T-helper 2 cell treated with Interferon-gamma antibody and Interleukin-4, amounts not matched to agents 5 μg/mL and 100 μg/mL, for 36 hours (primary cell): ENCODE results near the gene MYO1D.

Experiments used
- DNase-seq: peaks from one replicate; pipeline ENCODE4 v3.0.0; 2021; ENCODE audit warnings: low spot score
- H3K27ac Mint-ChIP-seq: one replicate; pipeline ENCODE4 v1.8.0; 2021; ENCODE audit warnings: mild to moderate bottlenecking, mixed read lengths
- H3K27me3 Mint-ChIP-seq: one replicate; pipeline ENCODE4 v1.8.0; 2021; ENCODE audit warnings: low read depth, mixed read lengths
- H3K36me3 Mint-ChIP-seq: one replicate; pipeline ENCODE4 v1.8.0; 2021; ENCODE audit warnings: low read depth, mixed read lengths
- H3K4me1 Mint-ChIP-seq: one replicate; pipeline ENCODE4 v1.8.0; 2021; ENCODE audit warnings: low read depth, mixed read lengths
- H3K4me3 Mint-ChIP-seq: one replicate; pipeline ENCODE4 v1.8.0; 2022; ENCODE audit warnings: mild to moderate bottlenecking, moderate library complexity, mixed read lengths
- H3K9me3 Mint-ChIP-seq: one replicate; pipeline ENCODE4 v1.8.0; 2021; ENCODE audit warnings: mixed read lengths

Gene MYO1D

GRCh38 chr17:32497431-32498205, 379.3 kb downstream of the MYO1D start:
- H3K4me1 Mint-ChIP-seq = peaks cover 13% of the 10 kb centered on the region
- no peak for DNase-seq
- H3K9me3 Mint-ChIP-seq = no peaks in the 10 kb centered on the region
- no peak overlapping the region for H3K4me3 Mint-ChIP-seq
- H3K27ac Mint-ChIP-seq = no peak overlapping the region
- no peaks in the 10 kb centered on the region for H3K27me3 Mint-ChIP-seq
- peaks cover 2% of the 10 kb centered on the region for H3K36me3 Mint-ChIP-seq

- H3K4me1 Mint-ChIP-seq = peaks cover 17% of the 10 kb centered on the region
- no peak for DNase-seq
- H3K9me3 Mint-ChIP-seq = no peaks in the 10 kb centered on the region
- no peaks in the 10 kb centered on the region for H3K36me3 Mint-ChIP-seq
- H3K27ac Mint-ChIP-seq = no peak overlapping the region
- H3K4me3 Mint-ChIP-seq = no peak overlapping the region
- H3K27me3 Mint-ChIP-seq = no peaks in the 10 kb centered on the region
Measured at GRCh38 chr17:32496395-32497073, 380.4 kb downstream of the MYO1D start.

GRCh38 chr17:32495359-32496231, 381.3 kb downstream of the MYO1D start:
- H3K27me3 Mint-ChIP-seq = no peaks in the 10 kb centered on the region
- H3K27ac Mint-ChIP-seq = no peak overlapping the region
- H3K4me1 Mint-ChIP-seq = peaks cover 21% of the 10 kb centered on the region
- H3K4me3 Mint-ChIP-seq = no peak overlapping the region
- H3K9me3 Mint-ChIP-seq = no peaks in the 10 kb centered on the region
- no peaks in the 10 kb centered on the region for H3K36me3 Mint-ChIP-seq
- DNase-seq = no peak

- Mint-ChIP-seq H3K4me3 (no peak overlapping the region), H3K27me3 (no peaks in the 10 kb centered on the region), H3K27ac (no peak overlapping the region), H3K4me1 (peaks cover 29% of the 10 kb centered on the region), H3K36me3 (peaks cover 4% of the 10 kb centered on the region), H3K9me3 (no peaks in the 10 kb centered on the region)
- no peak for DNase-seq
Measured at GRCh38 chr17:32494621-32495358, 382.1 kb downstream of the MYO1D start.

GRCh38 chr17:32493976-32494513, 382.9 kb downstream of the MYO1D start:
- Mint-ChIP-seq H3K4me3 (no peak overlapping the region), H3K27me3 (no peaks in the 10 kb centered on the region), H3K36me3 (peaks cover 11% of the 10 kb centered on the region), H3K9me3 (no peaks in the 10 kb centered on the region), H3K4me1 (peaks cover 37% of the 10 kb centered on the region), H3K27ac (no peak overlapping the region)
- DNase-seq = no peak

- Mint-ChIP-seq H3K4me1 (peaks cover 41% of the 10 kb centered on the region), H3K36me3 (peaks cover 15% of the 10 kb centered on the region), H3K4me3 (no peak overlapping the region), H3K27ac (no peak overlapping the region), H3K27me3 (no peaks in the 10 kb centered on the region), H3K9me3 (no peaks in the 10 kb centered on the region)
- DNase-seq = no peak
Measured at GRCh38 chr17:32493571-32493970, 383.4 kb downstream of the MYO1D start.

GRCh38 chr17:32492648-32493289, 384.2 kb downstream of the MYO1D start:
- Mint-ChIP-seq H3K27me3 (no peaks in the 10 kb centered on the region), H3K9me3 (no peaks in the 10 kb centered on the region), H3K27ac (peak overlapping the region; percentile 63), H3K4me3 (peak overlapping the region; percentile 22), H3K4me1 (peaks cover 49% of the 10 kb centered on the region), H3K36me3 (peaks cover 23% of the 10 kb centered on the region)
- DNase-seq = no peak

- peaks cover 27% of the 10 kb centered on the region for H3K36me3 Mint-ChIP-seq
- H3K27me3 Mint-ChIP-seq = no peaks in the 10 kb centered on the region
- H3K27ac Mint-ChIP-seq = peak overlapping the region; percentile 70
- peak overlapping the region; percentile 46 for H3K4me3 Mint-ChIP-seq
- peaks cover 52% of the 10 kb centered on the region for H3K4me1 Mint-ChIP-seq
- no peaks in the 10 kb centered on the region for H3K9me3 Mint-ChIP-seq
- DNase-seq = no peak
Measured at GRCh38 chr17:32492264-32492589, 384.7 kb downstream of the MYO1D start.

GRCh38 chr17:32491371-32492263, 385.3 kb downstream of the MYO1D start:
- H3K27me3 Mint-ChIP-seq = no peaks in the 10 kb centered on the region
- peak overlapping the region; percentile 70 for H3K27ac Mint-ChIP-seq
- H3K4me1 Mint-ChIP-seq = peaks cover 52% of the 10 kb centered on the region
- DNase-seq = peak; percentile 41
- H3K36me3 Mint-ChIP-seq = peaks cover 27% of the 10 kb centered on the region
- H3K9me3 Mint-ChIP-seq = no peaks in the 10 kb centered on the region
- peak overlapping the region; percentile 46 for H3K4me3 Mint-ChIP-seq

GRCh38 chr17:32490101-32490482, 386.8 kb downstream of the MYO1D start:
- Mint-ChIP-seq H3K36me3 (peaks cover 27% of the 10 kb centered on the region), H3K4me1 (peaks cover 52% of the 10 kb centered on the region), H3K27ac (no peak overlapping the region), H3K4me3 (peak overlapping the region; percentile 91), H3K9me3 (no peaks in the 10 kb centered on the region), H3K27me3 (no peaks in the 10 kb centered on the region)
- no peak for DNase-seq

- DNase-seq = no peak
- H3K36me3 Mint-ChIP-seq = peaks cover 27% of the 10 kb centered on the region
- H3K9me3 Mint-ChIP-seq = no peaks in the 10 kb centered on the region
- H3K4me1 Mint-ChIP-seq = peaks cover 52% of the 10 kb centered on the region
- H3K27me3 Mint-ChIP-seq = no peaks in the 10 kb centered on the region
- H3K27ac Mint-ChIP-seq = no peak overlapping the region
- peak overlapping the region; percentile 91 for H3K4me3 Mint-ChIP-seq
Measured at GRCh38 chr17:32489320-32490100, 387.4 kb downstream of the MYO1D start.
